NCI-H1092 (cell line): ENCODE data around the gene IGF2BP3.

Experiments
- DNase-seq: peaks from one replicate; lab custom pipeline; 2025; lab: John Stamatoyannopoulos, UW

The IGF2BP3 gene

GRCh38 chr7:23472046-23472445 is 1.8 kb upstream of the IGF2BP3 start:
- DNase-seq: no peak

GRCh38 chr7:23471106-23471859 is 992 bp upstream of the IGF2BP3 start:
- peak; percentile 92 for DNase-seq

- no peak for DNase-seq
Observed at GRCh38 chr7:23469961-23470250, 385 bp downstream of the IGF2BP3 start.

GRCh38 chr7:23469150-23469960 is 936 bp downstream of the IGF2BP3 start:
- DNase-seq: peak; percentile 30

- no peak for DNase-seq
Observed at GRCh38 chr7:23468526-23469149, 1.7 kb downstream of the IGF2BP3 start.

- no peak for DNase-seq
Observed at GRCh38 chr7:23467806-23468525, 2.3 kb downstream of the IGF2BP3 start.

GRCh38 chr7:23467291-23467805 is 2.9 kb downstream of the IGF2BP3 start:
- no peak for DNase-seq

GRCh38 chr7:23462846-23463245 is 7.4 kb downstream of the IGF2BP3 start:
- no peak for DNase-seq

GRCh38 chr7:23458044-23458443 is 12.2 kb downstream of the IGF2BP3 start:
- DNase-seq: no peak

- no peak for DNase-seq
Observed at GRCh38 chr7:23456093-23456492, 14.2 kb downstream of the IGF2BP3 start.

GRCh38 chr7:23454881-23455526 is 15.3 kb downstream of the IGF2BP3 start:
- DNase-seq: no peak

- no peak for DNase-seq
Observed at GRCh38 chr7:23450518-23450917, 19.8 kb downstream of the IGF2BP3 start.

- DNase-seq: no peak
Observed at GRCh38 chr7:23449941-23450340, 20.4 kb downstream of the IGF2BP3 start.

GRCh38 chr7:23445326-23445725 is 25.0 kb downstream of the IGF2BP3 start:
- DNase-seq: no peak

- no peak for DNase-seq
Observed at GRCh38 chr7:23443974-23444373, 26.3 kb downstream of the IGF2BP3 start.

GRCh38 chr7:23438171-23438570 is 32.1 kb downstream of the IGF2BP3 start:
- DNase-seq: no peak

GRCh38 chr7:23434147-23434917 is 36.0 kb downstream of the IGF2BP3 start:
- DNase-seq: no peak

GRCh38 chr7:23431702-23432199 is 38.5 kb downstream of the IGF2BP3 start:
- no peak for DNase-seq

GRCh38 chr7:23430893-23431259 is 39.4 kb downstream of the IGF2BP3 start:
- no peak for DNase-seq

GRCh38 chr7:23426876-23427275 is 43.4 kb downstream of the IGF2BP3 start:
- no peak for DNase-seq

GRCh38 chr7:23422909-23423308 is 47.4 kb downstream of the IGF2BP3 start:
- DNase-seq: no peak
